ENCODE results near the gene MSH2.

GRCh38 chr2:47508080-47508479 lies 105.1 kb downstream of the MSH2 start:
- TF ChIP-seq EZH2 (IDR thresholded peaks at IDR 0.05) (no peak), POLR2AphosphoS5 (IDR thresholded peaks at IDR 0.05; ENCODE audit: borderline replicate concordance, low read depth, low read length) (no peak), FOXP2 (optimal IDR thresholded peaks at IDR 0.05; ENCODE audit: control extremely low read depth, extremely low read length, insufficient read depth) (no peak)

Measured in SK-N-MC (cell line).